HEK293 (cell line): ENCODE results near the gene KIF5A.

Experiments
- CTCF ChIP-seq: fragments of 450-650 bp; formaldehyde crosslinking; IDR thresholded peaks from 2 replicates; pipeline ENCODE4 v1.5.1; 2016; ENCODE audit warnings: missing biosample characterization, missing genetic modification characterization
- MEIS1 ChIP-seq: sonication (generic); formaldehyde crosslinking; IDR thresholded peaks from 2 replicates; pipeline ENCODE4 v1.8.1; 2022; ENCODE audit warnings: missing genetic modification reagents, mild to moderate bottlenecking, borderline replicate concordance
- ZNF335 ChIP-seq: fragments of 450-650 bp; formaldehyde crosslinking; conservative IDR thresholded peaks from 2 replicates; pipeline ENCODE4 v1.5.1; 2016; ENCODE audit warnings: missing biosample characterization, missing genetic modification characterization
- ZNF521 ChIP-seq: fragments of 450-650 bp; formaldehyde crosslinking; IDR thresholded peaks from 2 replicates; pipeline ENCODE4 v1.5.1; 2017; ENCODE audit warnings: missing biosample characterization, mild to moderate bottlenecking, missing genetic modification characterization
- ZNF530 ChIP-seq: fragments of 450-650 bp; formaldehyde crosslinking; IDR thresholded peaks from 2 replicates; pipeline ENCODE4 v1.5.1; 2016; ENCODE audit warnings: low read depth, missing biosample characterization, missing genetic modification characterization
- TF ChIP-seq, protein P1 (sequence below): fragments of 450-650 bp; formaldehyde crosslinking; IDR thresholded peaks from 2 replicates; pipeline ENCODE4 v1.5.1; 2016; ENCODE audit warnings: missing biosample characterization, missing genetic modification characterization

DNA sequence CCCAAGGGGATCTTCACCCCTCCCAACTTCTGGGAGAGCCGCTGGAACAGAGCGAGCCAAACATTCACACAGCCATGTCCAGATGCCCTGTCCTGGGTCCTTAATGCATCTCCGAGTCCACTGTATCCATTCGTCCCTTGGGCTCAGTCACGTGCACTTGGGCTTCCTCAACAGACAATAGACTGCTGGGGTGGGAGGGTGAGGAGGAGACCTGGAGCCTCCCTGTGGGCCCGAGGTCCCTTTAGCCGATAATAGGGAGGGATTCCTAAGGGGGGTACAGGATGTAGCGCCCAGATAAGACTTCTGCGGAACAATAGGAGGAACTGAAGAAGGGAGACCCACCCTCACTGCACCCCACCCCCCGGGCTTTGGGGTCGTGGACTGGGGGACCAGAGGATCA, 68.1 kb downstream of the KIF5A start:
- TF ChIP-seq ZNF530 (tag by site-specific recombination): no peak
- no peak for TF ChIP-seq CTCF
- TF ChIP-seq ZNF521: no peak
- TF ChIP-seq, protein P1, sequence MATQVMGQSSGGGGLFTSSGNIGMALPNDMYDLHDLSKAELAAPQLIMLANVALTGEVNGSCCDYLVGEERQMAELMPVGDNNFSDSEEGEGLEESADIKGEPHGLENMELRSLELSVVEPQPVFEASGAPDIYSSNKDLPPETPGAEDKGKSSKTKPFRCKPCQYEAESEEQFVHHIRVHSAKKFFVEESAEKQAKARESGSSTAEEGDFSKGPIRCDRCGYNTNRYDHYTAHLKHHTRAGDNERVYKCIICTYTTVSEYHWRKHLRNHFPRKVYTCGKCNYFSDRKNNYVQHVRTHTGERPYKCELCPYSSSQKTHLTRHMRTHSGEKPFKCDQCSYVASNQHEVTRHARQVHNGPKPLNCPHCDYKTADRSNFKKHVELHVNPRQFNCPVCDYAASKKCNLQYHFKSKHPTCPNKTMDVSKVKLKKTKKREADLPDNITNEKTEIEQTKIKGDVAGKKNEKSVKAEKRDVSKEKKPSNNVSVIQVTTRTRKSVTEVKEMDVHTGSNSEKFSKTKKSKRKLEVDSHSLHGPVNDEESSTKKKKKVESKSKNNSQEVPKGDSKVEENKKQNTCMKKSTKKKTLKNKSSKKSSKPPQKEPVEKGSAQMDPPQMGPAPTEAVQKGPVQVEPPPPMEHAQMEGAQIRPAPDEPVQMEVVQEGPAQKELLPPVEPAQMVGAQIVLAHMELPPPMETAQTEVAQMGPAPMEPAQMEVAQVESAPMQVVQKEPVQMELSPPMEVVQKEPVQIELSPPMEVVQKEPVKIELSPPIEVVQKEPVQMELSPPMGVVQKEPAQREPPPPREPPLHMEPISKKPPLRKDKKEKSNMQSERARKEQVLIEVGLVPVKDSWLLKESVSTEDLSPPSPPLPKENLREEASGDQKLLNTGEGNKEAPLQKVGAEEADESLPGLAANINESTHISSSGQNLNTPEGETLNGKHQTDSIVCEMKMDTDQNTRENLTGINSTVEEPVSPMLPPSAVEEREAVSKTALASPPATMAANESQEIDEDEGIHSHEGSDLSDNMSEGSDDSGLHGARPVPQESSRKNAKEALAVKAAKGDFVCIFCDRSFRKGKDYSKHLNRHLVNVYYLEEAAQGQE (tag by site-specific recombination): no peak
- TF ChIP-seq MEIS1 (CRISPR knock-in tag): no peak
- no peak for TF ChIP-seq ZNF335 (tag by site-specific recombination)
